NOMO-1 (cell line): Measurements from ENCODE around the gene COL27A1.

Experiments
- DNase-seq, 2 experiments: peaks; one replicate each; lab custom pipeline; 2025; ENCODE audit not compliant: unreplicated experiment in 2 of 2; lab: John Stamatoyannopoulos, UW

The COL27A1 gene

DNA sequence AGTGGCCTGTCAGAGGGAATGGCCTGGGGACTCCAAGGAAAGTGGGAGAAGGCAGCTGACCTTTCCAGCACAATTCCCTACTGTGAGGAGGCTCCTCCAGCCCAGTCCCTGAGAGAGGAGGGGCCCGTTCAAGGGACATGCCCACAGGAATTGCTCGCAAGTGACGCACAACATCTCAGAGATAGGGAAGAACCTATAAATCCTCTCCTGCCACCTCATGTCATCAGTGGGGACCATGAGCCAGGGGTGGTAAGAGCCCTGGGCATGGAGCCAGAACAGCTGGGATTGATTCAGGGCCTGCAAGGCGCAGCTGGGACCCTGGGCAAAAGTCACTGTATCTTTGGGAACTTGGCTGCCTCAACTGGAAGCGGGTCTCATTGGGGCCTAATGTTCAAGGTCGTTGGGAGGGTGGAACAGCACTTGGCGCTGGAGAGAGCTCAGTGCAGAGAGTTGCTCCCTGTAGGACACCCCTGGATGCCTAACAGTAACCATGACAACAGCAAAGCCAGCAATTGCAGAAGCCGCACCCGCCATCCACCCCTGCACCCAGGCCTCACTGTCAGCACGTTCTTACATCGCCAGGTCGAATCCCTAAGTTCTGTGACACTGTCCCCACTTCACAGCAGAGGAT lies 126.3 kb downstream of the COL27A1 start:
- no peak for DNase-seq

DNA sequence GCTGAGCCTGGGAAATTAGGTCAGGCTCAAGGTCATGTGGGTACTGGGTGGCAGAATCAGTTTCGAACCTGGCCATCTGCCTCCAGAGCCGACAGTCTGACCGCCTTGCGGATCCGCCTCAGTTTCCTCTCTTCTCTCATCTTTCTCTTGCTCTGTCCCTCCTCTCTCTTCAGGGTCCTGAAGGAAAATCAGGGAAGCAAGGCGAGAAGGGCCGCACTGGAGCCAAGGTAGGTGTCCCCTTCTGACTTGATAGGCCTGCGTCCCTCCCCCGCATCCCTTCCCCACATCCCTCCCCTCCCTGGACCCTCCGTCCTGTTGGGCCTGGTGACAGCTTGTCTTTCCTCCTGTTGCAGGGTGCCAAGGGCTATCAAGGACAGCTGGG lies 126.8 kb downstream of the COL27A1 start:
- no peak for DNase-seq

DNA sequence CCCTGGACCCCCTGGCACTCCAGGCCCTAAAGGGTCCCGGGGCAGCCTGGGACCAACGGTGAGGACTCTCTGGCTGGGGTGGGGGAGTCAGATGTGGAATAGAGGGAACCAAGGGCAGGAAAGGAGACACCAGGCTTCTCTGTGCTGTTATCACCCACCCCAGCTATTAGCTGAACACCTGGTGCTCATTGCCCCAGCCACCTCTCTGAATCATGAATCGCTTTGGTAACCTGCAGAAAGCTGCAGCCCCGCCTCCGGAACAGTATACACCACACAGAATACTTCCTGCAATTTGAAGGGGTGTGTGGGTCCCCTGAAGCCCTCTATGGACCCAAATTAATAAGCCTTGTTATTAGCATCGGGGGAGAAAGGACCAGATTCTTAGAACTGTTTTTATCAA lies 127.2 kb downstream of the COL27A1 start:
- no peak for DNase-seq

DNA sequence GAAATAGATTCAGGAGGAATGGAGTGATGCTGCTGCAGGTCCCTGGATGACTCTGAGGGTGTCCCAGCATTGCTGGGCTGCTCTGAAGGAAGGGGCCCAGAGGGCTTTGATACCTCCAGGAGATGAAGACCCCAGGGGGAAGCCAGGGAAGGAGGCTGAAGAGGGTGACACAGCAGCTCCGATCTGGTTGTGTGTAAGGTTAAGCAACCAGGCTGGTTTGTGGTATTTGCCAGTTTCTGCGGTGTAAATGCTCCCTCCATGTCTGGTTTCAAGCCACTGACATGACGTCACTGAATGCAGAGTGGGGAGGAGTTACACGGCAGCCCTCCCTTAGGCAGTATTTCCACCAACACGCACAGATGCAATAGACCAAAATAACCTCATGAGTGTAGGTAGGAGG lies 127.6 kb downstream of the COL27A1 start:
- DNase-seq, result peak; percentile 44 to 75

DNA sequence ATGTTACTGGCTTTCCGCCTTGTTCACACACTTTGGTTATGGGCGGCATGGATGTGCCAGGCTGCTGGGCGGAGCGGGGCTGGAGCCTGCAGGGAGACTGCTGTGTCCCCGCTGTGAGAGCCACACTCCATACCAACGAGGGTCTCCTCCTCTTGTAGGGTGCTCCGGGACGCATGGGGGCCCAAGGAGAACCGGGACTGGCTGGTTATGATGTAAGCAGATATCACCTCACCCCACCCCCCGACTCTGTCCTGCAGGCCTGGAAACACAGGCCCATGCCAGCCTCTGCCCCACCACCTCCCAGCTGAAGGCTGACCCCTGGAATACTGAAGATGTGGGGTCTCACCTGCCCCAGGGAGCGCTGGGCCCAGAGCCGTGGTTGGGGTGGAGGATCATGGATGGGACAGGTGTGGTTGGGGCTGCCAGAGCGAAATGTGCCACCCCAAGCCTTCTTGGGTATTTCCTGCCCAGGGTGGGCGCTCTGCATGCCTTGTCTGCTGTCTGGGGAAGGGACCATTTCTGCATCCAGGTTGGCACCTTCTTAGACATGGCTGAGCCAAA lies 128.3 kb downstream of the COL27A1 start:
- DNase-seq, result no peak

DNA sequence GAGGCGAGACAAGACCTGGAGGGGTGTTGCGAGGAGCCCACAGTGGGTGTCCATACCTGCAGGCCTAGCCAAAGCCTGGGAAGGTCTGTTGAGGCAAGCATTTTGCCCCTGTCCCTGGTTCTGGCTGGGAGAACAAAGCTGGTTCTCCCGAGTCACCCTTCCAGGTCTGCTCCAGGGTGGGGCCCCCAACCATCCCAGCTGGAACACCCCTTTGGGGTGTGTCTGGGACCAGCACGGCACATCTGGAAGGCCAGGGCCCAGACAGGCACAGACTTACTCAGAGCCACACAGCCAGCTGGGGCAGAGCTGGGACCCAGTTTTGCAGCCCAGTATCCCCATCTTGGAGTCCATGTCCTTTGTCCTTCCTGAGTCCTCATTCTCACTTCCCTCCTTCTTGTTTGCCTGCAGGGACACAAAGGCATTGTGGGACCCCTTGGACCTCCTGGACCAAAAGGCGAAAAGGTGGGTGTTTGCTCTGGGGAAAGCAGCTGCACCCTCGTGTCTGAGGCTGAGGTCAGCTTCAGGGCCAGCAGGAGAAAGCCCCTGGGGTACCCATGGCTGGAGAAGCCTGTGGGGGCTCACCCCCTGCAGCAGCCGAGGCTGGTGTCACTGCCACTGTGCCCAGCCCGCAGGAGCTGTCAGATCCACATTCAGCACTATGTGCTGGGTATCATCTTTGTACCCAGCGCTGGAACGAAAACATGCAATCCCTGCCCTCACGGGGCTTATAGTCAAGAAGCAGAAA lies 129.2 kb downstream of the COL27A1 start:
- DNase-seq, result no peak

DNA sequence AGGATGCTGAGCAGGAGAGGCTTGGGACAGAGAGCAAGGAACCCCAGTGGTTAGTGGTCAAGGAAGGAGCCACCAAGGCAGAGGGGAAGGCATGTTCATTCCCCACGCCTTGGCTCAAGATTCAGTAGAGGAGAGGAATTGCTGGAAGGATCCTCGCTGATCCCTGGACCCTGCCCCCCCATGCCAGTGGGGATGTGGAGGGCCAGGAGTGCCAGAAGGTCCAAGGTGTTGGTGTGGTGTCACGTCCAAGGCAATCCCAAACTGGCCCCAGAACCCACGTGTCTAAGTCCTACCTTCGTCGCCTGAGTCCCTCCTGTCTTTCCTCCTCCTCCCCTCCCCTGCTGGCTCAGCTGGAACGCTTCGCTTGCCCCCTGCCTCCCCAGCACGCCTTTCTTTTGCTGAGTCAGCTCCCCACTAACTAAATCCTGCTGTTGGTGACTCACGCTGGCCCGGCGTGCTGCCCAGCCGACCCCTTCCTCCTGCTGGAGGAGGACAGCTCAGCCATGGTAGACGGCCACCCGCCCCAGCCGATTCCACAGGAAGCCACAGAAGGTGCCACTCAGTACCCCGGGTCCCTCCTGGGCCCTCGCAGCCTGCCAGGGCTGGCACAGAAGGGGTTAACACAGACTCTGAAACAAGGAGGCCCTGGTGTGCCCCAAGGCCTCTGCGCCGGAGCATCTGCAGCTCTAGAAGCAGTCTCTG lies 130.0 kb downstream of the COL27A1 start:
- DNase-seq, result no peak

DNA sequence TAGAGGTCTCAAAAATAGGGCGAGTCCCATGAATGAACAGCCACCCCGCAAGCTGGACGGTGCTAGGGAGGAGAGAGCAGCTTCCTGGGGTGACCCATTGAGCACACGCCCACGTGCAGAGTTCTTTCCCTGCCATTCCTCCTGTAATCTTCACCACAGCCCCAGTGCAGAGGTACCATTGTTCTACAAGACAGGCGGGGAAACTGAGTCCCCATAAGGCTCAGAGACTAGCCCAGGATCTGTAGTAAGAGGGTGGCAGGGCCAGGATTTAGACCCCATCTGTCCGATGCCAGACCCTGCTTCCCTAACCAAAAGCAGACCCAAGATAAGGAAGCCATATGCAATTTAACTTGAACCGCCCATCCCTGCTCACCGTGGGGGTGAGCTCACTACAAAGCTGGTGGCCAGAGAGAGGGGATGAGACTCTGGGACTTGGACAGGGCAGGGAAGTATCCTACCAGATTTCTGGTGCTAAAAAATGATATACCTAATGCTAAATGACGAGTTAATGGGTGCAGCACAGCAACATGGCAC lies 130.9 kb downstream of the COL27A1 start:
- no peak for DNase-seq

DNA sequence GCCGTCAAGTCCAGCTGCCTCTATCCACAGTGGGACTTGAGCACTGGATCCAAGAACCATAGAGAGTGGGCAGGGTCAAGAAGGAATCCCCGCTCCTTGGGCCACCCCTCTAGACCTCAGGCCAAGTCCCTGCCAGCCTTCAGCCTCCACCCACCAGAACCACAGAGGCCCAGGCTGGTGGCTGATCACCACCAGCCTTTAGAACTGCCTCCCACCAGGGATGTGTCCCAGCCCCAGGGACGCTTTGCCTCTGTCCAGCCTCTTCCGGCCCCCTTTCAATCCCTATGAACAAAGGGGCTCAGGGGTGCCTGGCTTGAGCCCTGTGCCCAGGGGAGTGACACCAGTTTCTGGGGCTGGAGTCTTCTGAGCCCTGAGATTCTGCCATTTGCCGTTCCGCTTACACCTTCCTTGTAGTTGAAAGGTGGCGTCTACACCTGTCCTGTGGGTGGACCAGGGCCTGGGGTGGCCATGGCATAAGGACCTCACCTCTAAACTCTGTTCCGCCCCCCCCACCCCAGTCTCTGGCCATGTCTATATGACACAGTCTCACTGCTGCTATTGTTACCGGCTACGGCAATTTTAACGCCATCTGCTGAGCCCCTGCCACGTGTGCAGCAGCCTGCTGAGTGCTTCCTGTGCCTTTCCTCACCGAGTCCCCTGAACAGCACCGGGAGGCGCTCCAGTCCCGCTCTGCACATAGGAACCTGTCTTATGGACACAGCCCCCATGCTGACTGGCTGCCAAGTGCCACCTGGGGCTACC lies 131.8 kb downstream of the COL27A1 start:
- DNase-seq, result no peak

DNA sequence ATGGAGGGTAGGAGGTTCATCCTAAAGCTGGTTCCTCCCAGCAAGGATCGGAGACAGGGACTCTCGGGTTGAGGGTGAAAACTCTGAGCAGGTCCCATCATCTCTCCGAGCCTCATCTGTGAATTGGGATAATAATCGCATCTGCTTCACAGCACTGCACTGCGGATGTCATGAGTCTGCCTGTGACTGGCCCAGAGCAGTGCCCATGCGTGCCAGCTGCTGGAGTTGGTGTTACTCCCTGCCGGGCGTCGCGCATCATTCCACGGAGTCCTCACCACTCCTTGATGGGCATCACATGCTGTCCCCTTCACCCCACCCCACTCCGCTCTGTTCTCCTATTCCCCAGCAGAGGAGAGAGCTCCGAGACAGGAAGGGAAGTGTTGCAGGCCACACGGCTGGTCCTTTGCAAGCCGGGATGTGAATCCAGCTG lies 132.4 kb downstream of the COL27A1 start:
- no peak for DNase-seq

DNA sequence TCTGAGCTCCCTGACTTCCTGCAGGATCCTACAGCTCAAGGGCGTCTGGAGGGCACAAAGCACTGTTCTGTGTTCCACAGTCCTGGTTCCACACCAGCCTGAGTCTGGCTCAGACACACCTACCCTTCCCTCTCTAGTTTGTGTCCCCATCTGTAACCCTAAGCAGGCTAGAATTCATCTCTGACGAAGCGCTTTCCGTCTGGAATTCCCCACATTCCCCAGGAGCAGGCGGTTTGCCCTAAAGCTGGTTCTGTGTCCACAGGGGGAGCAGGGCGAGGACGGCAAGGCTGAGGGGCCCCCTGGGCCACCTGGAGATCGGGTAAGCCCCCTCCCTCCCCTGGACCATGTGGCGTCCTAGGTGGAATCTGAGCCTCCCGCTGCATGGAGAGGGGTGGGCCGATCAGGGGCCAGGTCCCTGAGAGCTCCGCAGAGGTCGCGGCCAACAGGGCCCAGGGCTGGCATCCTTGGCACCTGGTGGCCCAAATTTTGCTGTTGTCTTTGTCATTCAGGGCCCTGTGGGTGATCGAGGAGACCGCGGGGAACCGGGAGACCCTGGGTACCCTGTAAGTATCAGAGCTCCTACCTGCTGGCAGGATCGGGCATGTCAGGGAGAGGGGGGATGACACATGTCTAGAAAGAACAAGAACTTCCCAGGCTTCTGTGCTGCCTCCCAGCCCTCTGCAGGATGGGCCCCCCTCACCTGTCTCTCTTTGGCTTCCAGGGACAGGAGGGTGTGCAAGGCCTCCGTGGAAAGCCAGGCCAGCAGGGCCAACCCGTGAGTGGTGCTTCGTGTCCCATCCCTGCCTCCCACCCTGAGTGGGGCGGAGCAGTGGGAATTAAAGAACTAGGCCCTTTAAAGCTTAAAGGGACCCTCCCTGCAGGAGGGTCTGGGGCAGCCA lies 133.1 kb downstream of the COL27A1 start:
- no peak for DNase-seq

DNA sequence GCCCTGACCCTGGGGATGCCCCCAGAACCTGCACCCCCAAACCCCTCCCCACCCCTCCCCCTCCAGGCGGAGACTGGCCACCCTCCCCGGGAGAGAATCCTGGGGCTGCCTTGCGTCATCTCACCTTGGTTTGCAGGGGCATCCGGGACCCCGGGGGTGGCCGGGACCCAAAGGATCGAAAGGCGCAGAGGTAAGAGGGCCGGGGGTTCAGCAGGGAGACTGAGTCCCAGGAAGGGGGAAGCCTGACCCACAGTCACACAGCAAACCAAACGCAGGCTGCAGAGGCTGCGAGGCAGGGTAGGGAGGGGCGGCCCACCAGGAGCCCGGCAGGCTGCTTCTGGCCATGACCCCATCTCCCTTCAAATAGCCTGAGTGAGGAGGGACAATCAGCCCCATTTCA lies 133.8 kb downstream of the COL27A1 start:
- no peak for DNase-seq

DNA sequence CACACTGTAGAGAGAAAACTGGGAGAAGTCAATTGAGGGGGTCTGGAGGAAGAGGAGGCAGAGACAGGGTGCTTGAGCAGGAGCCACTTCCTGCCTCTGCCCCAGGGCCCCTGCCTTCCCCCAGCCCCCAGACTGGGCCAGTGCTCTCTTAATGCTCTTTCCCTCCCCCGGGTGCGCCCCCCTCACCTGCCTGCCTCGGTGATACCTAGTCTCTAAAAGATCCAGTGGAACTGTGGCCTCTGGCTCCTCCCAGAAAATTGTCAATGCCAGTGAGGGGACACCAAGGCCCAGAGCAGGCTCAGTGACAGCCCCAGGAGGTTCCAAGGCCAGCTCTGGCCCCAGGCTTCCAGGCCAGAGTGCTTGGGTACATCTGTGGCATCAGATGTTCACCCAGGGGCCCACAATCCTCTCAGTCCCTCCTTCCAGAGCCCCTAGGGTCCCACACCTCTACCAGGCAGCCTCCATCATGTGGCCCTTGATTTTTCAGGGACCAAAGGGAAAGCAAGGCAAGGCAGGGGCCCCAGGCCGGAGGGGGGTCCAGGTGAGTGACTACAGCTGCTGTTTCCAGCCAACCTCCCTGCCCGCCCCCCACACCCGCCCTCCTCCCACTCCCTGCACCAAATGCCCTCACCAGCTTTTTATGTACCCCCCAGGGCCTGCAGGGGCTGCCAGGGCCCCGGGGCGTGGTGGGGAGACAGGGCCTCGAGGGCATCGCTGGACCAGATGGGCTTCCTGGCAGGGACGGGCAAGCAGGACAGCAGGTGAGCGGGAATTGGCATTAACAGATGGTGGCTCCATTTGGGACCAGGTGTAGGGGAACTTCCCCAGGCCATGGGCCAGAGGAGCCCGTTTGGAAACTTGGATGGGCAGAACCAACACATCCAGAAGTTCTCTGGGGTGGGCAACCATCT lies 134.5 kb downstream of the COL27A1 start:
- no peak for DNase-seq

DNA sequence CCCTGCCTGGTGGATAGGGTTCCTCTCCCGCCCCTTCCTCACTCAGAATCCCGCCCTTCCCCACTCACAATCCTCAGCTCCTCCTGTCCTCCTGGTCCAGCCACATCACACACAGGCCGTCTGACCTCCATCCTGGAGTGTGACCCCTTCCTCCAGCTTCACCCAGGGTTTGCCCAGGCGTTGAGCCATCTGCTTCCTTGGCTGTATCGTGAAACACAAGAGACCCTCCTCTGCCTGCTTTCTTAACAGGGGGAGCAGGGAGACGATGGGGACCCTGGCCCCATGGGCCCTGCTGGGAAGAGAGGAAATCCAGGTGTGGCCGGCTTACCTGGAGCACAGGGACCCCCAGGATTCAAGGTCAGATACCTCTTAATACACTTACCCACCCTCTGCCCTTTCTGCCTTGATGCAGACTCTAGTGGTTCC lies 135.2 kb downstream of the COL27A1 start:
- DNase-seq, result no peak

DNA sequence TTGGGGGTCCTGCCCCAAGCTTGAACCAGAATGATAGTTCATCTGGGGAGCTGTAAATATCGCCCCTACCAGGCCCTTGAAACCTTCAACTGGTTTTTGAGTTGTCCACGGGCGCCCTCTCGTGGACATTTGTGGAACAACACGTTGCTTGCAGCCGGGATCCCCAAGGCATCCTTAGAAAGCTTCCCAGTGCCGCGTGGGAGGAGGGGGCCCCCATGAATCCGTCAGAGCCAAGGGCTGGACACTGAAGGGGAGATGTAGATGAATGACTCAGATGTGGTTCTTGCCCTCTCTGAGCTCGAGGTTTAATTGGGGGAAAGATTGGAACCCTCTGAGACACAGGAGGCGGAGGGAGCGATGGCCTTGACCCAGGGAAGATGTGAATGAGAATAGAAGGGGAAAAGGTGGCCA lies 135.7 kb downstream of the COL27A1 start:
- peak in 1 of 2 experiments; percentile 7 for DNase-seq

DNA sequence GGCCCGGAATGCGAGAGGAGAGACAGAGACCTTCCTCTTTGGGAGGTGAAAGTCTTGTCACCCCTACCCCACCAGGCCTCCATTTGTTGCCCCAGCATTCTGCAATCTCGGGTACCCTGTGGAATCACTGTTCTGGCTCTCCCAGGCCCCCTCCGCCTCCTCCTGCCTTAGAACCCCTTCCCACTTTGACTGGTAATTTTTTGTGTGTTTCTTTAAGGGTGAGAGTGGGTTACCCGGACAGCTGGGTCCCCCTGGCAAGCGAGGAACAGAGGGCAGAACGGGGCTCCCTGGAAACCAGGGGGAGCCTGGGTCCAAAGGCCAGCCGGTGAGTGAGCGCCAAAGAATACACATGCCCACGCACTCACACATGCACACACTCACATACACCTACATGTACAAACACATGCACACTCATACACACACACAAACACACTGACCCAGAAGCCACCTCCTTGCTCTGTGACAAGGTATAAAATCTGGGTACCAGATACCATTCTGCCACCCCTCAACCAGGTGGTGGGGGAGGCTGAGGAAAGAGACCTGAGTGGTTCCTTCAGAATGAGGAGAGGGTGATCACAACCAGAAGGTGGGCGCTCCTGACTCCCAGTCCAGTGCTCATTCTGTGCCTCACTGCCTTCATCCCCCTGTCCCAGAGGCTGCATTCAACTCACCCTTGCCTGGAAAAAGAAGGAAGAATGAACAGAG lies 136.7 kb downstream of the COL27A1 start:
- DNase-seq, result no peak

DNA sequence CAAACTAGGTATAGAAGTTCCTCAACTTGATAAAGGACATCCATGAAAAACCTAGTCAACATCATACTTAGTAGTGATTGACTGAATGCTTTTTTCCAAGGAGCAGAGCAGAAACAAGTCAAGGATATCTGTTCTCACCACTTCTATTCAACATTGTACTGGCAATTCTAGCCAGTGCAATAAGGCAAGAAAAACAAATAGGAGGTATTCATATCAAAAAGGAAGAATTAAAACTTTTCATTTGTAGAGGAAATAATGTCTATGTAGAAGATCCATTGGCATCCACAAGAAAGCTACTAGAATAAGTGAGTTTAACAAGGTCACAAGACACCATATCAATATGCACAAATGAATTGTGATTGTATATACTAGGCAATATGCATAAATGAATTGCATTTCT lies 139.3 kb downstream of the COL27A1 start:
- DNase-seq, result no peak

DNA sequence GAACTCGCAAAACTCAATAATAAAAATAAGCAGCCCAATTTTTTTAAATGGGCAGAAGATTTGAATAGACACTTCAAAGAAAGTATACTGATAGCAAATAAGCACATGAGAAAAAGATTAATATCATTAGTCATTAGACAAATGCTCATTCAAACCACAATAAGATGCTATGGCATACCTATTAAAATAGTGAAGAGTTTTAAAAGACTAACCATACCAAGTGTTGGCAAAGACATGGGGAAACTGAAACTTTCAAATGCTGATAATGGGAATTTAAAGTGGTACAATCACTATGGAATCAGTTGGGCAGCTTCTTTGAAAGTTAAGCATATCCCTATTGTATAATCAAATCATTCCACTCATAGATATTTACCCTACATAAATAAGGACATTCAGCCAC lies 141.0 kb downstream of the COL27A1 start:
- DNase-seq, result no peak
